Epithelial cell of proximal tubule (primary cell): ENCODE data around the gene STK26. TPM values are rescaled to one million over a fixed set of nuclear protein-coding genes. Genes with fewer than 3 reads are reported as not detected.

Source experiments
- DNase-seq: peaks from one replicate; pipeline ENCODE4 v3.0.0-alpha.2; 2011; ENCODE audit warnings: low read depth
- H3K4me3 ChIP-seq: 2 replicates; pipeline ENCODE4 v1.5.1; 2011; ENCODE audit warnings: low read depth, mild to moderate bottlenecking, low read length
- CTCF ChIP-seq: conservative IDR thresholded peaks from 2 replicates; pipeline ENCODE4 v1.5.1; 2012; ENCODE audit warnings: low read depth, mild to moderate bottlenecking, low read length
- total RNA-seq: library from RNA; depleted of rRNA; stranded (reverse); fragments of >200 nt; gene quantifications from 2 replicates; pipeline ENCODE4 v1.2.3, GENCODE V29; 2015

STK26 gene
- total RNA-seq, 1 donor from 2014 or later = 23.7 TPM

DNA sequence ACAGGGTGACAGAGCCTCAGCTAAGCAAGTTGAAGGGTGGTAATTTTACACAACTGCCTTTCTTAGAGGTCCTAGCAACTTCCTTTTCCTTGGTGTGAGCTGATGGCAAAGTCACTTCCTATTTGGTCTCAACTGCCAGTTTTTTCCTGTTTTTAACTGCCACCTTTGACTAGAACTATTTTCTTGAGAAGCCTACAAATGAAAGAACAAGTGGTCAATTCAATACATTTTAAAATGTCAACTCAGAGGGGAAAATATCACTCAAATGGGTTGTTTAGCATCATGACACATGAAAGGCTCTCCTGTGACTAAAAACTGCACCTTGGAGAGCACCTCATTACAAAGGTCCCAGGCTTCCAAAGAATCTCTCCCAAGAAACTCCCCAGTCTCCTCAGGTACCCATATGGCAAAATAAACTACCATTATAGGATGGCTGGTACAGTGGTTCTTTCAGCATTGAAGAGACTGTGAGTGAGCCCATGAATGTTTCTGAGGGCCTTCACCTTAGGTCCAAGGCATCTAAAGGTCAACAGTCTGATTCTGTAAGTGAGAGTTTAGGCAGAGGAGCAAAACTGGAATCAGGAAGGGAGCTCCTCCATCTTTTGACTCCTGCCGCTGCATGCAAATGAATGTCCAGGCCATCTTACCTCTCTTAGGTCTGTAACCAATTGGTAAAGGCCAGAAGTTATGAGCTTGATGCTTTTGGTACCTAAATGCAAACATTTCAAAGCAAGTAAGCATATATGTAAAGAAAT is 5.5 kb upstream of the STK26 start:
- TF ChIP-seq CTCF = no peak
- H3K4me3 ChIP-seq = no peak overlapping the region
- DNase-seq = no peak

DNA sequence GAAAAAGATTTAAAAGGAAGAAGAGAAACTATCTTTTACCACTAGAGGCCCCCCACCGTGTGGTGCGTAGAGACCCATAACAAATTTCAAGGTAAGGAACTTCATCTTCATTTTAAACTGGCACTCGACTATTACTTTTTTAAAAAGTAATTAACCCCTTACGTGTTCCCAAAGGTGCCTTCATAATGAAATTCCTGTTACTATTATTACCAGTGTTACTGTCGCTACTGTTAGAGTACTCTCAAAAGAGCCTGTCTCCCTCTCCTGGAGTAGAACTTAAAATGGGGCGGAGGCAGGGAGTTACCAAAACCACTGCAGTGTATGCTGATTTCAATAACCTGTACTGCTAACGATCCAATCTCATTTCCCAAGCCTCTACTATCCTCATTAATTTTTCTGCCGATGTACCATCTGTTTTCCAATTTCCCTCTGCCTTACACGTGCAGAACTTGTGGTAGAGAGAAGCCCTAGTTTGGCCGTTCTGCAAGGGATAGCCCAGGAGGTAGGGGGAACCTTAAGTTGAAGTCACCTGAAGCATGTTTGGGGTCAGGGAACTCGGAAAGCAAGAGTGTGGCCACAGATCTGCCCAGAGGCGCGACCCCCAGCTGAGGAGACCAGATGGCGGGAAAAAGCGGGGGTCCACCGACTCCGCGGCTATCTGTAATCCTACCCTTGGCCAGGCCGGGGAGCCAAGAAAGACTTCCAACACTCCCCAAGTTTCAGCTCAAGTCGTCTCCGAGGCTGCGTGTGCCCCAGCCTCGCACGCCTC is 720 bp upstream of the STK26 start:
- TF ChIP-seq CTCF = peak; percentile 39
- H3K4me3 ChIP-seq = peak overlapping the region; percentile 76
- no peak for DNase-seq

DNA sequence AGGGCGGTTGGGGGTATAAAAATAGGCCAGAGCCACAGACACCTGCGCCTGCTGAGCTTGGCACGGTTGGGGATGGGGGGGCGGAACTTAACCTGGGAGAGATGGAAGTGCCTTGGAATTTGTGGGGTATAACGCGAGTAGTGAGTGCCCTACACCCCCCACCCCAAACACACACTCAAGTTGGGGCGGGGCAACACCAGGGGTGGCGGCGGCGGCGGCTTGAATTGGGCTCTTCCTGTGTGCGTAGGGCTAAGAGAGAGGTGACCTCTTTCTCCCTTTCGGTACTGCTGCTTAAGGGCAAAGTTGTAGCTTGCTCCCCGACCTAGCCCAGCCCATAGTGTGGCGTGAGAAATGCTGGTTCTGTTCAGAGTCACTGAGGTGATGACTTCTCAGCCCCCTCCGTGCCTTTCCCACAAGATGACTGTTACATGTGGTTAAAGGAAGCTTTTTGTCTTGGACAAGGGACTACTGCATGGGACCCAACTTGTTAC is 839 bp downstream of the STK26 start:
- peak overlapping the region; percentile 76 for H3K4me3 ChIP-seq
- DNase-seq = no peak
- no peak for TF ChIP-seq CTCF

DNA sequence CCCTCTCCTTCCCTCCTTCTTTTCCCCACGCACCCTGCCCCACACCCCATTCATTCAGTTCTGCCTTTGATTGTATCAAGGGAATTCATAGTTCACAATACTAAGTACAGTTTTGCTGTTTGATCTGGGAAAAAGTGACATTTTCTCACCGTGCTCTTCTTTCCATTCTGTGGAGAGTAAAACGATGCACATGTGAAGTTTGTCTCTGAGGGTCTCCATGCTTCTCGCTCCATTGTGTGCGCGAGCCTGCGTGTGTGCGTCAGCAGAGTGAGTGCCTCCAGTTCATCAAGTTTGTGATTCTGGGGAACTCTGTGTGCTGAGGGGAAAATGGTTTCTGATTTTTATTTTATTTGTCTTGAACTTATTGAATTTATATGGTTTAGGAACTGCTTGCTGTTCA is 1.9 kb downstream of the STK26 start:
- no peak for TF ChIP-seq CTCF
- no peak overlapping the region for H3K4me3 ChIP-seq
- DNase-seq = no peak

GRCh38 chrX:132030264-132030663 is 7.2 kb downstream of the STK26 start:
- no peak for DNase-seq
- TF ChIP-seq CTCF = no peak
- H3K4me3 ChIP-seq = no peak overlapping the region

GRCh38 chrX:132031867-132032266 is 8.8 kb downstream of the STK26 start:
- no peak for TF ChIP-seq CTCF
- no peak for DNase-seq
- no peak overlapping the region for H3K4me3 ChIP-seq
